Mucosa of rectum (tissue), 2 donors: Measurements from ENCODE around the gene OR1M1.

Source experiments
- H3K27ac ChIP-seq, 2 donors: one replicate each; pipeline ENCODE4 v1.7.0; 2013; ENCODE audit warnings: inconsistent platforms in 2 of 2, low read depth in 2 of 2, low read length in 2 of 2
- H3K27me3 ChIP-seq, 2 donors: one replicate each; pipeline ENCODE4 v1.7.0; 2013; ENCODE audit warnings: low read length in 2 of 2; ENCODE audit not compliant: control insufficient read depth in 2 of 2, insufficient read depth in 2 of 2
- H3K36me3 ChIP-seq, 2 donors: one replicate each; pipeline ENCODE4 v1.7.0; 2013; ENCODE audit warnings: low read length in 2 of 2; ENCODE audit not compliant: control insufficient read depth in 2 of 2, insufficient read depth in 2 of 2
- H3K4me1 ChIP-seq, 2 donors: one replicate each; pipeline ENCODE4 v1.7.0; 2013; ENCODE audit warnings: low read length in 2 of 2, mild to moderate bottlenecking in 1 of 2; ENCODE audit not compliant: control insufficient read depth in 2 of 2, insufficient read depth in 2 of 2
- H3K4me3 ChIP-seq, 2 donors: one replicate each; pipeline ENCODE4 v1.7.0; 2013; ENCODE audit warnings: low read length in 2 of 2
- H3K9ac ChIP-seq, 2 donors: one replicate each; pipeline ENCODE4 v1.7.0; 2013; ENCODE audit warnings: low read length in 2 of 2, low read depth in 1 of 2, mild to moderate bottlenecking in 1 of 2
- H3K9me3 ChIP-seq, 2 donors: one replicate each; pipeline ENCODE4 v1.7.0; 2013; ENCODE audit warnings: low read length in 2 of 2; ENCODE audit not compliant: control insufficient read depth in 2 of 2
- donor health status: healthy.
- donor health status: Normal muscosa, but diverticular disease.

The OR1M1 gene

DNA sequence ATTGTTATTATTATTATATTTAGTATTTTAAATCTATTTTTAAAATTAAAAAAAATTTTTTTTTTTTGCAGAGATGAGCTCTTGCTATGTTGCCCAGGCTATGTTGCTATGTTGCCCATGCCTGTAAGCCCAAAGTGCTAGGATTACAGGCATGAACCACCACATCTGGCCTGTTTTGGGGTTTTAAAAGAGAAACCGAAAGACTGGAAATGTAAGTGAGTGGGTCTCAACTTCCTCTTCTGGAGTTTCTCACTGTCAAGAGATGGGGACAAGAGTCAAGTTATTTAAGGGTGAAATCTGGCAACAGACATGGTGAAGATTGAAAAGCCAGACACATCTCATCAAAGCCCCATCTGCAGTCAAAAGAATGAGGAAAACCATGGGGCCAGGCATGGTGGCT, 44.1 kb downstream of the OR1M1 start:
- no peaks in the 10 kb centered on the region for H3K9me3 ChIP-seq
- no peaks in the 10 kb centered on the region for H3K36me3 ChIP-seq
- no peak overlapping the region for H3K9ac ChIP-seq
- no peaks in the 10 kb centered on the region for H3K4me1 ChIP-seq
- no peak overlapping the region for H3K4me3 ChIP-seq
- no peak overlapping the region for H3K27ac ChIP-seq
- peaks cover 0 to 4% of the 10 kb centered on the region in 2 donors for H3K27me3 ChIP-seq

GRCh38 chr19:9132422-9132821, 45.6 kb downstream of the OR1M1 start:
- no peak overlapping the region for H3K27ac ChIP-seq
- H3K27me3 ChIP-seq = no peaks in the 10 kb centered on the region
- H3K9ac ChIP-seq = no peak overlapping the region
- no peak overlapping the region for H3K4me3 ChIP-seq
- H3K36me3 ChIP-seq = no peaks in the 10 kb centered on the region
- no peaks in the 10 kb centered on the region for H3K4me1 ChIP-seq
- no peaks in the 10 kb centered on the region for H3K9me3 ChIP-seq

DNA sequence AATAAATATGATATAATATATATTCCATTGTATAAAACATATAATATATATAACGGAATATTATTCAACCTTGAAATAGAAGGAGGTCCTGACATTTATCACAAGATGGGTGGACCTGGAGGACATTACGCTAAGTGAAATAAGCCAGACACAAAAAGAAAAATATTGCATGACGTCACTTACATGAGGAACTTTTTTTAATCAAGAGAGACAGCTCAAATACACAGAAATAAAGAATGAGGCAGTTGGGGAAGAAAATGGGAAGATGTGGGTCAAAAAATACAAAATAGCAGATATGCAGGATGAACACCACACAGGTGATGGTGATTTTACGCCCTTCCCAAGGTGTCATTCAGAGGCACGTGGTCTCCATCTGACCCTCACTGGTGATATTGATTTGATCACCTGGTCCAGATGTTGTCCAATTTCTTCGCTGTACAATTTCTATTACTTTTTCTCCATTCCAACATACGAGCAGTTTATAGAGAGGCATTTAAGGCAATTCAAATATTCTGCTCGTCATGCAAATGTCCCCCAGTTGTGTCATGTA, 52.8 kb downstream of the OR1M1 start:
- Histone ChIP-seq H3K36me3 (no peaks in the 10 kb centered on the region), H3K27ac (peak overlapping the region in 1 of 2 donors; percentile 82), H3K9me3 (no peaks in the 10 kb centered on the region), H3K4me3 (peak overlapping the region; percentile 99), H3K4me1 (peaks cover 9 to 11% of the 10 kb centered on the region in 2 donors), H3K9ac (peak overlapping the region; percentile 91 to 96), H3K27me3 (no peaks in the 10 kb centered on the region)

DNA sequence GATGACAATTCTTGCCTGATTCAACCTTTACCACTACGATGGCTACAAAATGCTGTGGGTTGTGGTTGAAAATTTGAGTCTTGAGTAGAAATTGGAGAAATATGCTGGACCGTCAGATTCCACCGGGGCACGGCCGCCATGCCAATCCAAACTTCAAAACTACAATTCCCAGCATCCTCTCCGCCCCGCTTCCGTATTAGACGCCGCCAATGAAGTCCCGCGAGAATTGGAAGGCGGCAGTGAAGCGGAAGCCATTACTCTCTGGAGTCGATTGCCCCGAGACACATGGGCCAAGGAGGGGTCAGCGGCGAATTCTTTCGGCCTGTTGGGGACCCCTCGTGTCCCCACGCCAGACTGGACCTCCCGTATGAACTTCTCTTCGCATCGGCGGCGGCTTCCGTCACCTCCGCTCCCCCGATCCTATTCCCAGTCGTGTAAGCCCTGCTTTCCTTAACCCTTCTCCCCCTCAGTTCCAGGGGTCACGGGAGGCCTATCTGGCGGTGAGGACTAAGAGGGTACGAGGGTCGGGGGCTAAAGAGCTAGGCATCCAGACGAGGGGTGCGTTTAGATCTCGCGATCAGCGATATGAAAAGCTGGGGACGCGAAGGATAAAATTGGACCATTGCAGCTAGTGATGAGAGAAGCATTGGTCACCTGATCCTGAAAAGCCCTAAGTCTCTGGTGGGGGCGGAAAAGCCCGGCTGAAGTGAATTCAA, 53.5 kb downstream of the OR1M1 start, which contains the start of gene ZNF317:
TSS of gene ZNF317 (plus strand) at position 239 of the 716 bp plus-strand sequence. CDS start 15,620 bp downstream, outside the sequence.
- peak within 1 kb of the TSS; percentile 91 to 96 for H3K9ac ChIP-seq
- H3K4me3 ChIP-seq = peak within 1 kb of the TSS; percentile 99
- peak within 1 kb of the TSS; percentile 72 to 82 for H3K27ac ChIP-seq
- peaks cover 0 to 3% of the 10 kb centered on the region in 2 donors for H3K36me3 ChIP-seq
- H3K27me3 ChIP-seq = no peaks in the 10 kb centered on the region
- H3K9me3 ChIP-seq = peaks cover 0 to 5% of the 10 kb centered on the region in 2 donors
- H3K4me1 ChIP-seq = peaks cover 9 to 11% of the 10 kb centered on the region in 2 donors

DNA sequence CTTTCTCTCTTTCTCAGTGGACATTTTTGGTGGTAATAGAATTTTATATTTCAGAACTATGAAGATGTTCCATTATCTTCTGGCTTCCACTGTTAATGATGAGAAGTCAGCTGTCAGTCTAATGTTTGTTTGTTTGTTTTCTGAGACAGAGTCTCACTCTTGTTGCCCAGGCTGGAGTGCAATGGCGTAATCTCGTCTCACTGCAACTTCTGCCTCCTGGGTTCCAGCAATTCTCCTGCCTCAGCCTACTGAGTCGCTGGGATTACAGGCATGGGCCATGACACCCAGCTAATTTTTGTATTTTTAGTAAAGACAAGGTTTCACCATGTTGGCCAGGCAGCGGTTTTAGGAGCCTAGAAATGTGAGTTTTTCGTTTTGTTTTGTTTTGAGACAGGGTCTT, 58.1 kb downstream of the OR1M1 start:
- Histone ChIP-seq H3K4me3 (no peak overlapping the region), H3K27me3 (no peaks in the 10 kb centered on the region), H3K27ac (no peak overlapping the region), H3K9me3 (peaks cover 0 to 9% of the 10 kb centered on the region in 2 donors), H3K36me3 (peaks cover 8 to 18% of the 10 kb centered on the region in 2 donors), H3K9ac (no peak overlapping the region), H3K4me1 (peaks cover 7 to 8% of the 10 kb centered on the region in 2 donors)
